Suprapubic skin (tissue), 4 donors: ENCODE measurements around the gene MARCHF3. TPM values are rescaled to one million over a fixed set of nuclear protein-coding genes. Genes with fewer than 3 reads are reported as not detected.

ENCODE experiments used
- DNase-seq, 2 donors: peaks; one replicate each; pipeline ENCODE4 v3.0.0-alpha.2; 2019; ENCODE audit warnings: low spot score in 2 of 2
- H3K27ac ChIP-seq: fragments of 200-600 bp; sonication (generic); one replicate; pipeline ENCODE4 v1.5.1; 2019
- H3K27me3 ChIP-seq: fragments of 200-600 bp; sonication (generic); one replicate; pipeline ENCODE4 v1.5.1; 2019
- H3K36me3 ChIP-seq: fragments of 200-600 bp; sonication (generic); one replicate; pipeline ENCODE4 v1.5.1; 2019
- H3K4me1 ChIP-seq: fragments of 200-600 bp; sonication (generic); one replicate; pipeline ENCODE4 v1.5.1; 2019
- H3K4me3 ChIP-seq: fragments of 200-600 bp; sonication (generic); one replicate; pipeline ENCODE4 v1.5.1; 2019; ENCODE audit warnings: mild to moderate bottlenecking
- H3K9me3 ChIP-seq: fragments of 200-600 bp; sonication (generic); one replicate; pipeline ENCODE4 v1.5.1; 2019
- CTCF ChIP-seq, 2 donors: fragments of 200-600 bp in 1 of 2; fragments of 450-650 bp in 1 of 2; sonication (generic) in 1 of 2; IDR thresholded peaks; one replicate each; pipeline ENCODE4 v1.5.1; 2016 to 2019; ENCODE audit warnings: antibody characterized with exemption in 2 of 2, mild to moderate bottlenecking in 1 of 2, moderate library complexity in 1 of 2
- EP300 ChIP-seq: sonication (generic); formaldehyde crosslinking; IDR thresholded peaks from one replicate; pipeline ENCODE4 v1.6.1; 2017; ENCODE audit warnings: antibody characterized with exemption
- POLR2A ChIP-seq, 2 donors: fragments of 450-650 bp; IDR thresholded peaks; one replicate each; pipeline ENCODE4 v1.6.1; 2017; ENCODE audit warnings: antibody characterized with exemption in 2 of 2, mild to moderate bottlenecking in 2 of 2, moderate library complexity in 2 of 2
- POLR2AphosphoS5 ChIP-seq, 3 donors: sonication (generic); formaldehyde crosslinking; IDR thresholded peaks; one replicate each; pipeline ENCODE4 v1.6.1; 2017; ENCODE audit warnings: antibody characterized with exemption in 3 of 3
- WGBS: methylation state at CpG from one replicate; pipeline ENCODE4 v1.1.5; 2018; 5-methylcytosine and 5-hydroxymethylcytosine counted together
- total RNA-seq, 4 donors: library from RNA; depleted of rRNA; stranded (reverse); fragments of >200 nt; gene quantifications; one replicate each; pipeline ENCODE4 v1.1.0, GENCODE V29; 2016

MARCHF3 gene
- total RNA-seq, 4 donors from 2014 or later = 13.9 to 34.8 (median 27.0) TPM

GRCh38 chr5:126837906-126838539 lies 192.3 kb downstream of the MARCHF3 start:
- 75% methylated on average over 7 of the region's 7 CpGs for WGBS
- Histone ChIP-seq H3K9me3 (no peaks in the 10 kb centered on the region), H3K4me1 (no peaks in the 10 kb centered on the region), H3K27me3 (no peaks in the 10 kb centered on the region), H3K4me3 (no peak overlapping the region), H3K27ac (no peak overlapping the region), H3K36me3 (peaks cover 3% of the 10 kb centered on the region)
- DNase-seq = no peak
- TF ChIP-seq POLR2AphosphoS5 (IDR thresholded peaks at IDR 0.05) (no peak), CTCF (IDR thresholded peaks at IDR 0.05) (no peak), EP300 (no peak), POLR2A (IDR thresholded peaks at IDR 0.05) (no peak)

GRCh38 chr5:126837242-126837641 lies 193.1 kb downstream of the MARCHF3 start:
- no peak for DNase-seq
- H3K27ac ChIP-seq = no peak overlapping the region
- peaks cover 3% of the 10 kb centered on the region for H3K36me3 ChIP-seq
- no peaks in the 10 kb centered on the region for H3K9me3 ChIP-seq
- H3K4me3 ChIP-seq = no peak overlapping the region
- no peaks in the 10 kb centered on the region for H3K27me3 ChIP-seq
- TF ChIP-seq POLR2AphosphoS5 (IDR thresholded peaks at IDR 0.05) (no peak), CTCF (IDR thresholded peaks at IDR 0.05) (no peak), POLR2A (IDR thresholded peaks at IDR 0.05) (no peak), EP300 (no peak)
- no peaks in the 10 kb centered on the region for H3K4me1 ChIP-seq
- 97% methylated on average over 4 of the region's 4 CpGs for WGBS

GRCh38 chr5:126836778-126837177 lies 193.6 kb downstream of the MARCHF3 start:
- no peak overlapping the region for H3K27ac ChIP-seq
- no peak for DNase-seq
- peaks cover 3% of the 10 kb centered on the region for H3K36me3 ChIP-seq
- no peaks in the 10 kb centered on the region for H3K9me3 ChIP-seq
- no peaks in the 10 kb centered on the region for H3K27me3 ChIP-seq
- TF ChIP-seq POLR2A (IDR thresholded peaks at IDR 0.05) = no peak
- no peak for TF ChIP-seq POLR2AphosphoS5 (IDR thresholded peaks at IDR 0.05)
- no peak for TF ChIP-seq EP300
- TF ChIP-seq CTCF (IDR thresholded peaks at IDR 0.05) = no peak
- no peak overlapping the region for H3K4me3 ChIP-seq
- 94% methylated on average over 2 of the region's 2 CpGs for WGBS
- no peaks in the 10 kb centered on the region for H3K4me1 ChIP-seq

- Histone ChIP-seq H3K27me3 (no peaks in the 10 kb centered on the region), H3K9me3 (no peaks in the 10 kb centered on the region), H3K27ac (no peak overlapping the region), H3K4me1 (no peaks in the 10 kb centered on the region), H3K36me3 (peaks cover 16% of the 10 kb centered on the region), H3K4me3 (no peak overlapping the region)
- DNase-seq = no peak
- TF ChIP-seq POLR2A (IDR thresholded peaks at IDR 0.05) (no peak), CTCF (IDR thresholded peaks at IDR 0.05) (no peak), POLR2AphosphoS5 (IDR thresholded peaks at IDR 0.05) (no peak), EP300 (no peak)
- WGBS = 90% methylated on average over 1 of the region's 1 CpG
Observed at GRCh38 chr5:126831156-126831555, 199.2 kb downstream of the MARCHF3 start.

GRCh38 chr5:126830061-126830460 lies 200.3 kb downstream of the MARCHF3 start:
- no peaks in the 10 kb centered on the region for H3K27me3 ChIP-seq
- no peaks in the 10 kb centered on the region for H3K4me1 ChIP-seq
- DNase-seq = no peak
- H3K27ac ChIP-seq = no peak overlapping the region
- peaks cover 16% of the 10 kb centered on the region for H3K36me3 ChIP-seq
- H3K4me3 ChIP-seq = no peak overlapping the region
- H3K9me3 ChIP-seq = no peaks in the 10 kb centered on the region
- no peak for TF ChIP-seq CTCF (IDR thresholded peaks at IDR 0.05)
- no peak for TF ChIP-seq POLR2A (IDR thresholded peaks at IDR 0.05)
- TF ChIP-seq POLR2AphosphoS5 (IDR thresholded peaks at IDR 0.05) = no peak
- no peak for TF ChIP-seq EP300
- WGBS = 94% methylated on average over 5 of the region's 5 CpGs
